Psoas muscle (tissue), 8 donors: ENCODE data around the gene GALNT16. TPM values are rescaled to one million over a fixed set of nuclear protein-coding genes. Genes with fewer than 3 reads are reported as not detected.

Experiments used
- ATAC-seq, 4 donors: fragments of 200-7000 bp; cut with Tn5 transposase; one replicate each; pipeline ENCODE4 v1.9.1; 2020; ENCODE audit warnings: moderate library complexity in 3 of 4, mild to moderate bottlenecking in 2 of 4
- DNase-seq, 2 donors: peaks; one replicate each; pipeline ENCODE4 v3.0.0-alpha.2; 2020
- H3K27ac ChIP-seq: fragments of 200-600 bp; one replicate; pipeline ENCODE4 v1.8.0; 2022
- H3K27me3 ChIP-seq, 3 donors: fragments of 200-600 bp in 1 of 3; one replicate each; pipeline versions ENCODE4 v1.6.1 to v1.8.0; 2013 to 2022; ENCODE audit warnings: low read length in 2 of 3, mild to moderate bottlenecking in 2 of 3, moderate library complexity in 1 of 3; ENCODE audit not compliant: insufficient read depth in 3 of 3
- H3K36me3 ChIP-seq, 2 donors: fragments of 200-600 bp in 1 of 2; one replicate each; pipeline versions ENCODE4 v1.6.1 to v1.8.0; 2013 to 2022; ENCODE audit warnings: low read depth in 1 of 2, mild to moderate bottlenecking in 1 of 2, moderate library complexity in 1 of 2; ENCODE audit not compliant: insufficient read depth in 1 of 2
- H3K4me1 ChIP-seq: fragments of 200-600 bp; one replicate; pipeline ENCODE4 v1.8.0; 2022
- H3K4me3 ChIP-seq: fragments of 200-600 bp; one replicate; pipeline ENCODE4 v1.8.0; 2022; ENCODE audit warnings: mild to moderate bottlenecking
- H3K9me3 ChIP-seq: fragments of 200-600 bp; one replicate; pipeline ENCODE4 v1.8.0; 2022
- CTCF ChIP-seq: fragments of 200-600 bp; IDR thresholded peaks from one replicate; pipeline ENCODE4 v1.8.0; 2022; ENCODE audit warnings: antibody characterized with exemption
- WGBS, 3 donors: extraction: QIAGEN DNeasy Blood & Tissue Kit; methylation state at CpG; one replicate each; pipeline versions ENCODE4 v1.1.6 to v1.1.7; 2013; 5-methylcytosine and 5-hydroxymethylcytosine counted together
- intact Hi-C, 2 donors: fragments of 100-400 bp; cut with DNase I; formaldehyde crosslinking; loops; one replicate each; pipeline versions ENCODE4 v1.11.0 to v1.14.2; 2022
- polyA plus RNA-seq, 3 donors: library from polyadenylated mRNA; stranded (reverse); fragments of 200-250 nt; gene quantifications; one replicate each; pipeline ENCODE4 v1.2.3, GENCODE V29; 2013
- total RNA-seq, 4 donors: library from RNA; stranded (reverse); fragmentation: NEBNext Ultra II Directional in 2 of 4; extraction: Animal tissue kit (Norgen Biotek cat#: 25700) in 2 of 4; gene quantifications; one replicate each; pipeline versions ENCODE4 v1.2.1 to v1.2.4, GENCODE V29; 2021 to 2023
- donor health status: healthy with polysubstance abuse.
- donor health status: DM: no; HTN: no; CAD: no; lungs with moderate emphysema.
- donor health status: Bipolar disorder and iron deficiency.
- donor health status: healthy.
- donor health status: DM: yes; HTN: yes; CAD: no.
- donor health status: DM: no; HTN: no; CAD: no.
- donor health status: DM: no; HTN: no; CAD: no.
- donor health status: DM: yes; HTN: yes; CAD: no.

The GALNT16 gene
- total and polyA plus RNA-seq, 7 donors, result 0.83 to 2.6 (median 1.7) TPM

- Histone ChIP-seq H3K36me3 (peaks cover 6 to 80% of the 10 kb centered on the region in 2 donors), H3K27me3 (no peaks in the 10 kb centered on the region), H3K4me1 (no peaks in the 10 kb centered on the region), H3K9me3 (no peaks in the 10 kb centered on the region), H3K27ac (no peak overlapping the region), H3K4me3 (no peak overlapping the region)
- TF ChIP-seq CTCF, result no peak
- intact Hi-C loops, result no loop called here
- ATAC-seq (no peak), DNase-seq (no peak)
- WGBS, 3 donors, result 94 to 100% (median 100%) methylated on average over 1 of the region's 1 CpG
Observed at GRCh38 chr14:69237142-69237541, 22.8 kb upstream of the GALNT16 start.

GRCh38 chr14:69237584-69237983 is 22.4 kb upstream of the GALNT16 start:
- no peaks in the 10 kb centered on the region for H3K4me1 ChIP-seq
- peaks cover 6 to 80% of the 10 kb centered on the region in 2 donors for H3K36me3 ChIP-seq
- DNase-seq (no peak), ATAC-seq (no peak)
- intact Hi-C loops, result no loop called here
- no peak overlapping the region for H3K4me3 ChIP-seq
- no peak for TF ChIP-seq CTCF
- 86 to 91% (median 90%) methylated on average over 12 of the region's 12 CpGs for WGBS, 3 donors
- no peaks in the 10 kb centered on the region for H3K9me3 ChIP-seq
- H3K27ac ChIP-seq, result no peak overlapping the region
- H3K27me3 ChIP-seq, result no peaks in the 10 kb centered on the region

GRCh38 chr14:69238883-69239282 is 21.1 kb upstream of the GALNT16 start:
- Histone ChIP-seq H3K4me3 (no peak overlapping the region), H3K9me3 (no peaks in the 10 kb centered on the region), H3K27ac (no peak overlapping the region), H3K27me3 (no peaks in the 10 kb centered on the region), H3K4me1 (peaks cover 3% of the 10 kb centered on the region), H3K36me3 (peaks cover 6 to 80% of the 10 kb centered on the region in 2 donors)
- ATAC-seq (no peak), DNase-seq (no peak)
- intact Hi-C loops, result no loop called here
- TF ChIP-seq CTCF, result no peak
- WGBS, 3 donors, result 83 to 91% (median 89%) methylated on average over 4 of the region's 4 CpGs

GRCh38 chr14:69240527-69241173 is 19.3 kb upstream of the GALNT16 start:
- no peak for TF ChIP-seq CTCF
- Histone ChIP-seq H3K4me3 (no peak overlapping the region), H3K27ac (no peak overlapping the region), H3K4me1 (peaks cover 3% of the 10 kb centered on the region), H3K9me3 (no peaks in the 10 kb centered on the region), H3K27me3 (no peaks in the 10 kb centered on the region), H3K36me3 (peaks cover 6 to 69% of the 10 kb centered on the region in 2 donors)
- intact Hi-C loops, result loop anchor here in 1 of 2 donors (5.0 kb wide), 2 partner anchors 122 to 332 kb away; partner anchors contain the start of gene CCDC177
- no peak for ATAC-seq
- 85 to 89% (median 88%) methylated on average over 13 of the region's 13 CpGs for WGBS, 3 donors
- DNase-seq, result no peak

GRCh38 chr14:69241577-69241976 is 18.4 kb upstream of the GALNT16 start:
- 76 to 86% (median 77%) methylated on average over 2 of the region's 2 CpGs for WGBS, 3 donors
- Histone ChIP-seq H3K27me3 (no peaks in the 10 kb centered on the region), H3K36me3 (peaks cover 0 to 59% of the 10 kb centered on the region in 2 donors), H3K9me3 (no peaks in the 10 kb centered on the region), H3K4me3 (no peak overlapping the region), H3K4me1 (peaks cover 3% of the 10 kb centered on the region), H3K27ac (no peak overlapping the region)
- DNase-seq, result no peak
- no peak for ATAC-seq
- TF ChIP-seq CTCF, result no peak
- intact Hi-C loops, result loop anchor here in 1 of 2 donors (5.0 kb wide), 2 partner anchors 121 to 331 kb away; partner anchors contain the start of gene CCDC177
